ENCODE results near the gene GMDS.

GMDS gene

DNA sequence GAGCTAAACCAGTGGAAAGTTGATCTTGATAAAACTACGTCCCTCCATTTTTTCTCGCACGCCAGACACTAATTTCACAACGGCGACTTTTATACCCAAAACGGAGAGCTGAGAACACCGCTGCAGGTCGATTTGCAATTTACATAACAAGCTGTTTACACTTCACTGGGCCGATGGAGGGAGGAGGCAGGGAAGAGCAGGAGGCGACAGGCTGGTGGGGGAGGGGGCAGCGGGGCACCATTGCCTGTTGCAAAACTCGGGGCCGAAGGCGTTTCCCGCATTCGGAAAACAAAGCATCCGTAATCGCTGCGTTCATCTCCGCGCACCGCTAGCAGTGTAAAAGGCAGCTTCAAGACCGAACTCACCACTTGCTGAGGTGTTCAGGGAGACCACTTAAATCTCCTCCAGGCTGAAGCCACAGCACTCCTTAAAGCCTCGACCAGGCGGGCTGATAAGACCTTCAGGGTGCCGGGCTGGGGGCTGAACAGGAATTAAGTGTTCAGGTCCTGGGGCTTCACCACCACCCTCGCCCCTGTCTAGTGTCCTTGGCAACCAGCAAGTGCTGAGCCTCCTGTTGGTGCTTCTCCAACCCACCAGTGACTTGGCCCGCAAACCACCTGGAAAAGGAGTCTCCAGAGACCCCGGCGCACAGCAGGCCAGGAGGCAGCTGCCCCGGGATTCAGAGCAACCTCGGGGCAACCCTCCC, 637.7 kb downstream of the GMDS start:
- peak; percentile 45 for DNase-seq

DNA sequence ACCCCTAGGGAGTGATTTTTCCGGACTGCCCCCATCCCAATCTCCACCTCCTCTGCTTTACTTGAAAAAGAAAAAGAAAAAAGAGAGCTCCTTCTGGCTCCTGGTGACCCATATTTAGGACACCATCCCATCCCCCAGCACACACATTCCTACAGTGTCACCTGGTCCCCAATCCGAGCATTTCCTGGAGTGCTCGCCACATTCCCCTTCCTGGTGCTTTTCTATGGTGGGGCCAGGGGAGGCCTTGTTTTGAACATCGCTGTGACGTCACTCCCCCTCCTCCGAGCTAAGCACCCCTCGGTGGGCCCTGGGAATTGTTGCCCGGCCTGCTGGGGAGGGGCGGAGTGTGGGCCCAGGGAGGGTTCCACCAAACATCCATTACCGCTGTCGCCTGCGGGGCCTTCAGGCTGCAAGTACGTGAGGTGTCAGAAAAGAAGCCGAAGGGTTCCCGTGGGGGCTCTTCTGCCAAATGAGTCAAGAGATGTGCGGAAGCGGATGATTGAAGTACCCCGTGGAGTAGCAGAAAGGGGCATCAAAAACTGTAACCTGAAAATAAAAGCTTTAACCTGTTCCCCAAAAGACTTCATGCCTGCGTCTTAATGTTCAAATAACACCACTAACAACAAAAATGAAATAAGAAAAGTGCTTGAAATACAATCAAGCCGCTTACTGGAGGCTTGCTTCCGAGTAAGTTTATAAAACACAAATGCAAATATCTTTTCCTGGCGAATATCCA, 638.5 kb downstream of the GMDS start:
- DNase-seq: no peak

DNA sequence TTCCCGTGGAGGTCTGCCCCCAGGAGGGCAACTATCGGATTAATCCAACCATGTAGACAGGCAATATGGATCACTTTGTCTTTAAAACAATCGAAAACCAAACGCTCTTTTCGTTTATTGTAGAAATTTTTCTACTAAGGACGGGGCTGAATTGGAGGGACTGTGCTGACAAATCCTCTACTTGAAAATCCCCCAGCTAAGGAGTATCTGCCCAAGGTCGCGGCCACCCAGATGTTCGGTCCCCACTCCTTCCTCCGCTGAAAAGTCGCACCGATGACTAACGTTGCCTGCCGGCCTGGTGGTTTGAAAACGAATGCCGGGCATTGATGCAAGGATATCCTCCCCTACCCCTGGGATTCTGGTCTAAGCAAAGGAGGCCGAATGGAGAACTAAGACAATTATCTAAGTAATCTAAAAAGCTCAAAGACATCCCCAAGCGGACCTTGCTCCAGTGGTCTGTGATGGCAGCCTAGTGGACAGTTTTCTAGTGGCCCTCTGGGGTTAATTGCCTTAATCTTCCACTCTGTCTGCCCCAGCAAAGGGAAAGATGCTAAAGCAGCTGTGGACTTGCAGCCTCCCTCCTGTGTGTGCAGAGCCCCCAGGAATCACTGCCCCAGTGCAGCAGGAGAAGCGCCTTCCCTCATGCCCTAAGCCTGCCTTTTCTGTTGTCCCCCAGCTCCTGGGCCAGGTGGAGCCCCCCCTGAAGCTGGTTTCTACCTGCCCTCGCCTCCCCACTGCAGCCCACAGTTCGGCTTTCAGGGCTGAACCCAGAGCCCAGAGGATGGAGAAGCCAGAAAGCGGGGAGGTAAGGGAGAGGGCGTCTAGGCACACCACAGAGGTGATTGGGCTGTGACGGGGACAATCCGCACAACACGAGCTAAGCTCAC, 639.3 kb downstream of the GMDS start:
- DNase-seq: no peak

DNA sequence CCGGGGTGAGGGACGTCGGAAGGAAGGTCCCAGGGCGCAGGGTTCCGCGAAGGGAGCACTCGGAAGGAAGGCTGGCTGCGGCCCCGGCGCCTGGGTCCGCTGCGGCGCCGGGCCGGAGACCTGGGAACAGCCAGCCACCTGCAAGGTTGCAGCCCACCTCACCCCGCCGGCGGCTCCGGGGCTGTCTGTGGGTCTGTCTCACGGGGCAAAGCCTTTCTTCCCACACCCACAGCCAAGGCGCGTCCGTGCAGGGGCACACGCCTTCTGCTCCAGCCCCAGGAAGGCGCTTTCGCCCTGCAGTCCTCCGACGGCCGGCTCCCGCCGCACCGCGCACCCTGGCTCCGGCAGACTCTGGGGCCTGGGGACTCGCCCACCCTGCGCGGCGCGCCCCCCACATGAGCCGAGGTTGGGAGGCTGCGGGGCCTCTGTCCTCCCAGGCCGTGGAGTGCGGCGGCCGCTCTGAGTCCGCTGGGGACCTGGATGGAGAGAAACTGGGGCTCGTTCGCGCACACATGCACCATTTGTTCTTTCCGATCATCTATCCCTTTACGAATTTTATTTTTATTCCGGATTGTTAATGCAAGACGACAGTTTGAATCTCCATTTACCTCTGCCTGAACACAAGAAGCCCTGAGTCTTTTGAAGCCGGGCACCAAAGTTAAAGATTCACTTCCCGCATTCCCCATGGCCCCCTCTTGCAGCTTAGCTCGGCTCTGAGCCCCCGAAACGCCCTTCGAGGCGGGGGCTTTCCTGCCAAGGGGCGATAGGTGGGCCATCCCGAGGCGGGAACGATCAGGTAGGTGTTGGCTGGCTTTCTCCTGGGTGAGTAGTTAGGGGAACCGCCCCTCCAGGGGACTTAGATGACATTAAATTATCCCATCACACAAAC, 640.2 kb downstream of the GMDS start:
- no peak for DNase-seq

DNA sequence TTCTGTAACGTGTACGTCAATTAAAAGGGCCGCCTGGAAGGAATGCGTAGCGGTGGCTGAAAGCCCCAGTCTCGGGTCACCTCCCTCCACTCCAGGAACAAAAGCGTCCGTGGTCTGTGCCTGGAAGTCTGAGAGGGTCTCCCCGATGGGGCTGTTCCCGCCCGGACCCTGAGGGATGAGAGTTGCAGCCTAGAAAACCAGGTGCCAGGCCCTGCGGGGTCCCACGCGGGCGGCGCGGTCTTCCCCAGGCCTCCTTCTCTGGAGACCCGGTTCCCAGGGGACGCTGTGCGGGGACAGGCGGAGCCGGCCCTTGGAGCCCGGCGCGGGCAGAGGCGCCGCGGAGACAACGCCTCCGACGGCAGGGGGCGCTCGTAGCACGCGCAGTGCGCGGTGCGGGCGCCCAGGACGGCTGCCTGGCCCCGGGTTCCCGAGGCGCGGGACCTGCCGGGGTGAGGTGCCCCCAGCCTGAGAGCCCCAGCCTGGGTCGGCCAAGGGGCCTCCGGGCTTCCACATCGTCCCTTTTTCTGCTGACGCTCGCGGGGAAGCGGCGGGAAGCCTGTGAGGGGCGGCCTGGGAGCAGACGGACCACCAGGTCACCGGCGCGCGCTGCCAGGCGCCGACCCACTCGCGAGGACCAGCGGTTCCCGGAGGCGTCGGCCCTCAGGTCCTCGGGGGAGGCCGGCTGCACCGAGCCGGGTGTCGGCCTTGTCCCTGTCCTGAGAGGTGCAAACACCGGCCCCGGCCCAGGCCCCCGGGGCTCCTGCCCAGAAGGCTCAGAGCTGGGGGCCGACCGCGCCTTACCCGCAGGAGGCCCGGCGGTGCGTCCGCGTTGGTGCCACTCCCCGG, 641.0 kb downstream of the GMDS start:
- peak; percentile 47 for DNase-seq

DNA sequence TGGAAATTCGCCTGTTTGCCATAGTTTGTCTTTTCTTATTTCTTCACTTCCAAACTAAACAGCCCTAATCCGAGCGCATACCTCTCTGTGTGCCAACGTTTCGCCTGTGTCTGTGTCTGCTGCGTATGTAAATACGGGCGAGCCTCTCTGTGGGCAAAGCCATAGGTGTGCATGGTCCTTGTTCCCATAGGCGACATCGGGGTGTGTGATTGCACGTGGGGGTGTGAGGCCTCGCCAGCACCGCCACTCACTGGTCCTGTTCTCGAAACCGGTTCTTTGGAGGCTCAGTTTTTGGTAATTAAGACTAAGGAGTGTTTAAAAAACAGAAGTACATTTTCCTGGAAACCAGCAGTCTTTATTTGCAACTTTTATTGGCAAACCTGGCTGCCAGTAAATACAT, 641.7 kb downstream of the GMDS start:
- no peak for DNase-seq

DNA sequence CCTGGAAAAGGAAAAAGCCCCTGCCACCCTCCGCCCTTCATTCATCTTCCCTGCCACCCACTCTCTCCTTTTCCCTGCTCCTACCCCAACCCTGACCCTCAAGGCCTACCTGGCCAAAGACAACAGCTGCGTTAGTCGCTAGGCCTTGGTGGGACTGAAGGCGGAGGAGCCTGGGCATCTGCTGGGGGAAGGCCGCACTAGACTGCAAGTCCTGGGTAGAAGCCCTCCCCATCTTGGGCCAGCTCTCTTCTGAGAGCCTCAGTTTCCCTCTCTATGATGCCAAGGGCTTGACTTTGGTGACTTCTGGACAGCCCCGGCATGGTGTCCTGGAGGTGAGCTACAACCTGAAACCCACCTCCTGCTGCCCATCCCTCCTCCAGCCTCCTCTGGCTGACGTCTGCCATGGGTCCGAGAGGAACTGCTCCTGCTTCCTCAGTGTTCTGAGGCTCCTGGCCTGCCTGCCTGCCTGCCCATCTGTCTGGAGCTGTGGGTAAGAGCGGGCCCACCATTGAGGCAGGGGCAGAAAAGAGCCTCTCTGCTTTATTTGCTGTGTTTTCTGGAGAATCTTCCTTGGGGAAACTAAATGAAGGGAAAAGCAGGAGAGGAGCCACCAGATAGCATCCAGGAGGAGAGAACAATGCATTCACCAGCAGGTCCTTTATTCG, 643.2 kb downstream of the GMDS start:
- no peak for DNase-seq

DNA sequence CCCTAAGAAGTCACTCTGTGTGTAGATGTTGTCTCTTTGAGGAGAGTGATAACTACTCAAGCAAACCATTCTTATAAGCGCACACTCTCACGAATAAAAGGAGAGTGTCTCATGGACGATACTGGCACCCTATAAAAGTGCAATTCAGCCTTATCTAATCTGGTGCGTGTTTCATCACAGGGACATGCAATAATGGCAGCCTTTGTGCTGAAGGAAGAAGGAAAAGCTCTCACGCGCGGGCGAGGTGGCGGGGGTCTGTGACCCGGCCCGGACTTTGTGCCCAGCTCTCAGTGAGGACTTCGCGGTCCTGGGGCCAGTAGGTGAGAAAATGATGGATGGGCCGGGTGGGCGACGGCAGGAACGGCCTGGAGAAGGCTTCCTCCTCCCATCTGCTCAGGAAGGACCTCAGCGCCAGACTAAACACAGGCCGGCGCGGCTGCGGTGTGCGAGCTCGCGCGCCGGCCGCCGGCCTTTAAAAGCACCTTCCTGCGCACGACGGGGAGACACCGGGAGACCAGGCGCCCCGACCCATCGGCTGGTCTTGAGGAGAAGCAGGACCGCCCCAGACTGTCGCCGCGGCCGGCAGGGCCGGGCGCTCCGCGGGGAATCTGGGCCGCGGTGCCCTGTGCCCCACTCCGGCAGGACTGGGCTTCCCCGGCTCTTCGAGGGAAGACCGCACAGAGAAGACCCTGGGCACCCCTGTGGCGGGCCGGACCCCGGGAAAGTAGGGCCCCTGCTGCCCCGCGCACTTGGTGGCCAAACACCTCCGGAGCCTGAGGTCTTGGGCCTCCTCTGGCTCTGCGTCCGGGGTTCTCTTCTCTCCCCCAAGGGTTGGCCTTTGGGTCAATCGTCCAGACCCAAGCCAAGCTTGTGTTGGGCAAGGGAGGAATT, 644.0 kb downstream of the GMDS start:
- no peak for DNase-seq

DNA sequence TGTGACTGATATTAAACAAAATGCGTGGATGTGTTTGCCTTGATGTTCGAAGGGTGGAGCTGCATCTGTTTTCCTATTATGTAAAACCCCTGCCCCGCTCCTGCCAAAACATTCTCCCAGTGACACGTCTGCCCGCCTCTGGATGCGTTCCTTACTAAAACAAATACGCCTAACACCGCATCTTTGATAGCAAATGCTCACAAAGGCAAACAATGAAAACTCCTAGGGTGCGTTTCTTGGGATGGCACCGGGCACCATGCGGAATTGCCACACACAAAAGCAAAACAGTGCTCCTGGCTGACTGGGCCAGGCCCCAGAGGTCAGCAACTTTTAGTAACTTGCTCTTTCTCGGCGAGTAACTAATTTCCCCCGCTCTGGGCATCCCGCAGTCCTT, 644.6 kb downstream of the GMDS start:
- no peak for DNase-seq

DNA sequence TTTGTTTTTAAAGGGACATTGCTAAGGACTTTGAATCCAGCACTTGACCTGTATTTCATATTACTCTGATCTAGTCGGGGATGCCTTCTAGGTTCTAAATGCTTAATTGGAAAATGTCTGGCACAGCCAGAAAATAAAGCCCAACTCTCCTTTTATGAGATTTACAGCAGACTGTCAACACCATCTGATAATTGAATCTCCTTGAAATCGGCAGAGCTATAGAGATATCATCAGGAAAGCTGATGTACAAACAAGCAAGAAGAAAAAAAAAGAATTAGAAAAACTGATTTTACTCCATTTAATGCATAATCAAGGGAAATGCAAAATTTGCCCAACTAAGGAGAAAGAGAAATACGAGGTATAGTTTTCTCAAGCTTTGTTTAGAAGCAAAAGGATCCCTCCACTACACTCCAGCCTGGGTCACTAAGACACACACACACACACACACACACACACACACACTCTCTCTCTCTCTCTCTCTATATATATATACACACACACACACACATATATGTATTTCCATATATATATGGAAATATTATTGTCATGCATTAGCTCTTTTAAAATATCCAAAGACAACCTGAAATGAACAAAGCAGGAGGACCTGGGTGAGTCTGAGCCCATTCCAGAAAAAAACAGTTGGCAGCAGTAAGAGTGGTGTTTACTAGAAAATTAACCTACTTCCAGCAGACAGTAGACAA, 645.2 kb downstream of the GMDS start:
- no peak for DNase-seq

DNA sequence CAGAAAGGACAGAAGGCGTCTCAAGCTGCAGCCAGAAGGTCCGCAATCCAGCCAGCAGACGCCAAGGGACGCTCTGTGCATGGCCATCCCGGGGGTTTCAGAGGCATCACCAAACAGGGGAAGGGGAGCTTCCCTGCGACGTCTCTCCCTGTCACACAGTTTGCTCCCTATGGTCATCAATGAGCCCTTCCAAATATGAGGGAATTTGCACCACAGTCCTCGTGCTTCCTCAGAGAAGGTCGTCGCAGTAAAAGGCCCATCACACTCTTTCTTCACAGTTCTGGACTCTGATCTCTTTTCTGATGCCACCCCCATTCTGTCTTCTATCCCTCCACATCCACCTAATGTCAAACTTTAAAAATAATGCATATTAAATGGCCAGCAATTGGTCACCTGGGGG, 645.9 kb downstream of the GMDS start:
- no peak for DNase-seq

DNA sequence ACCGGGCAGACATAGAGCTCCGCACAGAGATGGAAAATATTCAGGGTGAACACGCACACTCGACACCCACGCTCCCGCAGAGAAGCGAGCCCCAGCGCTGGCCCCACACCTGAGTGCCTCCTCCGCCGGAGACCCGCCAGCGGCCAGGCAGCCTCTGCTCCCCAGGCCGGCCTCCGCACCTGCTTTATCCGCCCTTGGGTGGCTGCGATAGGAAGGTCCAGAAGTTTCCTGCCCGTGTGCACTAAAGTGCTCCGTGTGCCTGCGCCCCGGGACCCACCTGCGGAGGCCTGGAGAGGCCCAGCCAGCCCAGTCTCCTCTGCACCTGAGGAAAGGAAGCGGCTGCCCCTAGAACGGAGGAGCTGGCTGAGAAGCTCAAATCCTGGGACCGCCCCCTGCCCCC, 646.5 kb downstream of the GMDS start:
- no peak for DNase-seq

DNA sequence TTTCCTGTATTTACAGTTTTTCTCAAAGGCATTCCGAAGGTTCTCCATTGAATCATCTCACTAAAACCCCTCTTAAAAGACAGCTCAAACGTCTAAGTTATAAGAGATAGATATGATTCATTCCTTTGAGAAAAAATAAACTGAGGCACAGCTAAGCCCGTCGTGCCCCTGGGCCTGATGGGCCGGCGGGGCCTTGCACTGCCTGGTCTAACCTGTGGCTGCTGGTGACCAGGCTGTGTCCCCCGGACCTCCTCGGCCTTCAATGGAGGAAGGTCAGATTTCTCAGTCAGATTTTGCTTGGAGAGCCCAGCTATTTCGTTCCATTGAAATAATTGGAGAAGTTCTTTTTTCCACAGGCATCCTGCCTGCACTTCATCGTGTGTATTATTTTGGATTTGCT, 647.0 kb downstream of the GMDS start:
- DNase-seq: no peak

DNA sequence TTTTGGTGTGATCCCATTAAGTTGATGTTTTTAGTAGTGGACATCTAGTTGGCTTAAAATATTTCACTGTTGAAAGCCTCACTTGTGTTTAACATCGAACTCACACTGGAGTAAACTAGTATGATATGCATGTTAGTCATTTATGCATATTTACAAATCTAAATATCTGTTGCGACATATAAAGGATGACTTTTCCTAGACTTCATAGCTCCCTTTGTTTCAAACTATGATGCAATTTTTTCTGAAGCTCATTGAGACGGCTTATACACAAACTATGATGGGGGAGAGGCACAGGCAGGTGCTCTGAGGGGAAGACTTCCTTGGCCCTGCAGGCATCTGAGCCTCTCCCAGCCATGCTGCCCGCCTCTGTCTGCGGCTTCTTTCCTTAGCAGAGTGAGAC, 647.5 kb downstream of the GMDS start:
- DNase-seq: no peak

DNA sequence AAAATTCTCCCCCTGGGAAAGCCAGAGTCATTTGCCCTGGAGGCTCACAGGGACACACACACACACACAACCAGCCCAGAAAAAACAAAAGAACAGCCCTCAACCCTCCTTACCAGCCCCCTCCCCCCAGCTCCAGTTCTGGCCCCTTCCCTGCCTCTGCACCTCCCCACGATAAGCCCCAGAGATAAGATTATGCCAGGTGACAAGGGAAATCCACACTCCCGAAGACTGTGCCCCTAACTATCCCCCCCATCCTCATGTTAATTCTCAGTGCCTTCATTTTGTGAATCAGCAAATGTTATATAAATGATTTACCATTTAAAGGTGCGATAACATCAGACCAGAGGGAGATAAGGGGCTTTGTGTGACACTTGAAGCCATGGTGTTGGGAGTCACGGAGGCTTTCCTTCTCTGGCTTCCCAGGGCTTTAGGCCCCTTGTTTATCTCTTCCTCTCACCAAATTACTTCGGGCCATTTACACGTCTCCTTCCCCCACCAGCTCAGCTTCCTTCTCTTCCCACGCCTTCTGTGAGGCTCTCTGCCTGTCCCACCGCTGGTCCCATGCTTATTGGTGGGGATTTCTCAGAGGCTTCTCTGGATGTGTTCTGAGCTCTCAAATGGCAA, 648.2 kb downstream of the GMDS start:
- no peak for DNase-seq

DNA sequence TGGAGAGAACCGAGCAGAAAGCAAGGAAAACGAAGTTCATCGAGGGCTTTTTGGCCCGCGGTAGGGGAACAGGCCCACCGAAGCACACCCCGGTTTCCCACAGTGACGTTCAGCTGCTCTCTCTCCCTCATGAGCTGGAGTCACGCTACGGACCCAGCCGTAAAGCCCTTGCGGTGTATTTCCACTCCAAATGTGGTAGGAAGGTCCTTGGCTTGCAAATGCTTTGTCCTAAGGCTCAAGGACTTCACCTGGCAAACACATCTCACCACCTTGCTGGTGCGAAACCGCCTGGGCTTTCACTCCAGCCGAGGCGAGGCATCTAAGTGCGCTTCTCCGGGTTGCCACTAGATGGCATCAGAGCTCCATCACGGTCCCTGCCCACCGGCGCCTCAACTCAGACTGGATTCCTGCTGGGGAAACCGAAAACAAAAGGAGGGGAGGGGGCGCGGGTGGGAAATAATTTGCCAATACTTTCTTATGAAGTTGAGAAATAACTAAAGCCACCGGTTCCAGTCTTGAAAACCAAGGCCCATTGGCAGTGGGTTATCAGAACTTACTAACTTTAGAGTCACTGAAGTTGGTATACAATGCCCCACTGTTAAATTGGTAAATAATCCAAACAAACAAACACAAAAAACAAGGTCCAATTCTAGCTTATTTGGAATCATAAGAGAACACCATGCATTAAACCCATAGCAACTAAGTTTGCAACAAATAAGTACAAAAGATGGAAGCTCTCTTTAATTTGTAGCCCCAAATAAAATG, 649.1 kb downstream of the GMDS start:
- peak; percentile 62 for DNase-seq

DNA sequence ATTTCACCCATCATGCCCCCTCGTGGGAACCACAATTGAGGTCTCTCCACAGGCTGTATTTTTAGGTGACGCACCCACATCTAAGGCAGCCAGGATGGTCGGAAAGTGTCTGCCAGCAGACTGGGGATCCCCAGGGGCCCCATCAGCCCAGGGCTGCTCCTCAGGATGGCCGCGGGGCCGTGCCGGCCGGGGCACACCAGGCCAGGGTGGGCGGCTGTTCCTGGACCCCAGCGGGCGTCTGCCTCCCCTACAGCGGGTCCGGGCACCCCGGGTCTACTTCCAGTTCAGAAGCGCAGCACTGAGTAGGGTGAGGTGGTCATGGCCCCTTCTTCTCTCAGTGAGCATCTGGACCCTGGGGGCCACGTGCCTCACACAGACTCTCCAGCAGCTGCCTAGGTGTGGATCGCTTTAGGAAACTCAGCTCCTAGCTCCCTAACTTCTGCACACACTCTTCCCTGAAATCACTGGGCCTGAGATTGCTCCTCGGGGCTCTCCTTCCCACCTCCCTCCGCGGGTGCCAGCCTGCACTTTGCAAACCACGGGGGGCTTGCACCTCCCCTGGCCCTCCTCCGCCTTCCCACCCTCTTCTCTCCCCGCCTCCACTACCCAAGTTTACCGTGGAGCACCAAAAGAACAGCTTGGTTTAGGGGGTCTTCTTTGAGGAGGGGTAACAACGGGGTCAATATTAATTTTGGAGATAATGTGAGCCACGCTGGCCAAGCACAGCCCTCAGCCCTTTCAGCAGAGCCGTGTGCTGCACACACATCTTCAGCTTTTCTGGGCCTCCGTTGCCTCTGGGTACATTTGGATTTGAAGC, 649.9 kb downstream of the GMDS start:
- no peak for DNase-seq
